SIG-M5 (cell line): ENCODE data around the gene CCT3.

Experiments used
- DNase-seq: peaks from one replicate; lab custom pipeline; 2025; lab: John Stamatoyannopoulos, UW

CCT3 gene

DNA sequence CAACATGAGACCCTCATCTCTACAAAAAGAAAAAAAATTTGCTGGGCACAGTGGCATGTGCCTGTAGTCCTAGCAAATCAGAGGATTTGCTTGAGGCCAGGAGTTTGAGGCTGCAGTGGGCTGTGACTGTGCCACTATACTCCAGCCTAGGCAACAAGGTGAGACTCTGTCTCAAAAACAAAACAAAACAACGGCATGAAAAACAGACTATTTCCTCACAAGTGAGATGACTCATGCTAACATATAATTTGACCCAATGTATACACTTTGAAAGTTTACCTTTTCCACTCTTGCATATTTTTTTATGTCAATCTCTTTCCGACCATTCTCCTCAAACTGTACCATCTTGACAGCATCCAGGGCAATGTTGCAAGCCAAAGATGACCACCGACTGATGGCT is 17.5 kb downstream of the CCT3 start:
- DNase-seq, result no peak

DNA sequence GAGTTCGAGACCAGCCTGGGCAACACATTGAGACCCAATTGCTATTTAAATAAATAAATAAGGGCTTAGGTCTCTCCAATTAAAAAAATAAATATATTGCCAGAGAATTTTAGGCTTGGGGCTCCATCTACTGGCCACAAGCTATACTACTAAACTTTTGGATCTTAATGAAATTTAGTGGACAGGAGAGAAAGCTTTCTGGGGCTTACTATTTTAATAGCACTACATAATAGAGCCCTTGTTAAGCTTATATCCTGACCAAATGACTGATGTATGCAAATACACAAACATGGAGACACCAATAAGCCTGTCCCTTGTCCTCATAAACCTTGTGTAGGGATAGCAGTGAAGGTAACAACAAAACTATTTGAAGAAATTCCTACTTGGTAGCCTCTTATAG is 18.4 kb downstream of the CCT3 start:
- no peak for DNase-seq

DNA sequence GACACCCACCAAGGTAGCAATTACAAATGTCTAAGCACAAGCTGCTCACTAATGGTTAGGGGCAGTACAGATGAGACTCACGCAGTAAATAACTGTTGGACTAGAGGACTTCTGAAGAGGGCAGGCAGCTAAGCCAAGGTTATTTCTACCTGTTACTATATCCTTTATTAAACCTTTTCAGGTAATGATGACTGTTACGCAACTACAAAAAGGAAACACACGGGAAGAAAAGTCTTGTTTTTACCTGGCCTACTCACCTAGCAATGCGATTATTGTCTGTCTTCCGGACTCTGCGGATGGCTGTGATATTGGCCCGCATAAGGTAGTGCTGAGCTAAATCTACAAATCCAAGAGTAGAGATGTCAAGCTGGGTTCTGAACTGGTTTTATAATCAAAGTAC is 21.2 kb downstream of the CCT3 start:
- DNase-seq, result no peak

DNA sequence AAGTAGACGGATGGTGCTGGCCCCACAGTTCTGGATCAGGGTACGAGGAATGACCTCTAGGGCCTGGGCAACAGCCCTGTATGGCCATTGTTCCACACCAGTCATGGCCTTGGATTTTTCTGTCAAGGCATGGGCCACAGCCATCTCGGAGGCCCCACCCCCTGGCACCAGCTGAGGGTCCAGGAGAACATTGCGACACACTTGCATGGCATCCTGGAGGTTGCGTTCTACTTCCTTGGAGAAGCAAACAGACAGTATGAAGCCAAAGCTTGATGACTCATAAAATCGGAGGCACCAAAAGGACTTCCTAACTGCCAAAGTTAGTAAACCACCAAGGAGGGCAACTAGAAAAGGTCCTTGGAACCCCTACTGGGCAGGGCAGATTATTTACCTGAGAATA is 27.1 kb downstream of the CCT3 start:
- no peak for DNase-seq

DNA sequence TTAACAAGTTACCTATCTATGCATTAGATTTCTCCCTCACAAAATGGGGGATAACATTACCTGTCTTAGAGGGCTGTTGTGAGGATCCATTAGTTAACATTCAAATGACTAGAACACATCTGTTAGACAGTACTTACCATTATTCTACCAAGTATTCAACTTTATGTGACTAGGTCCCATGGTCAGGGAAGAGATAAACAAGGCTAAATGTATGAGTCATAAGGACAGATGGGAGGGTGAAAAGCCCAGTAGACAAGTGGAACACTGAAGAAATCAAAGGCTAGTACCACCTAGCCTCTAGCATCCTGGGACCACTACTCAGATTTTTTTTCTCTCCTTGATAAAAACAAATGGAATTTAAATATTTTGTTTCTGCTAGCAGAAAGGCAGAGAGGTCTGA is 30.0 kb downstream of the CCT3 start:
- no peak for DNase-seq

DNA sequence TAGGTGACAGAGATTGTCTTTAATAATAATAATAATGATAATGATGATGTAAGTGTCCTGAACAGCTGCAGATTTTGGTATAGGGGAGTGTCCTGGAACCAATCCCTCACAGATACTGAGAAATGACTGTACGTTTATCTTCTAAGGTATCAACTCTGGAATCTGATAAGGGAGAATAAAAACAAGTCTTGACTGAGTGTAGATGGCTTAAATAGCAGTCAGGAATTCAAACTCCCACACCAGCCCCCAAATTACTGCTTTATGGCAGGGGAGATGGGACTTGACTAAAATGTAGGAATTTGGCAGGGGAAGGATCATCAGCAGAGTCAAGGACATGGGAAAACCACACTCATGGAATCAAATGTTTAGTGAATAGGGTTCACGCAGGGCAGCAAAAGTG is 32.9 kb downstream of the CCT3 start:
- no peak for DNase-seq

DNA sequence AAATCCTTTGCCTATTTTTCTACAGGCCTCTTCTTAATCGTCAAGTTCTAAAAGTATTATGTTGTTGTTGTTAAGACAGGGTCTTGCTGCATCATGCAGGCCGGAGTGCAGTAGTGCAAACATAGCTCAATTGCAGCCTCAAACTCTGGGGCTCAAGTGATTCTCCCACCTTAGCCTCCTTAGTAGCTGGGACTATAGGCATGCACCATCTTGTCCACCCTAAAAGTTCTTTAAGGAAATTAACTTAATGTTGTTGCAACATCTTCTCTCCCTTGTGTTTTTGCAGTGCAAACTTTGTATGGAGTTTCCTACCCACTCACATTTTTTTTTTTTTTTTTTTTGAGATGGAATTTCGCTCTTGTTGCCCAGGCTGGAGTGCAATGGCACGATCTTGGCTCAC is 34.9 kb downstream of the CCT3 start:
- no peak for DNase-seq

DNA sequence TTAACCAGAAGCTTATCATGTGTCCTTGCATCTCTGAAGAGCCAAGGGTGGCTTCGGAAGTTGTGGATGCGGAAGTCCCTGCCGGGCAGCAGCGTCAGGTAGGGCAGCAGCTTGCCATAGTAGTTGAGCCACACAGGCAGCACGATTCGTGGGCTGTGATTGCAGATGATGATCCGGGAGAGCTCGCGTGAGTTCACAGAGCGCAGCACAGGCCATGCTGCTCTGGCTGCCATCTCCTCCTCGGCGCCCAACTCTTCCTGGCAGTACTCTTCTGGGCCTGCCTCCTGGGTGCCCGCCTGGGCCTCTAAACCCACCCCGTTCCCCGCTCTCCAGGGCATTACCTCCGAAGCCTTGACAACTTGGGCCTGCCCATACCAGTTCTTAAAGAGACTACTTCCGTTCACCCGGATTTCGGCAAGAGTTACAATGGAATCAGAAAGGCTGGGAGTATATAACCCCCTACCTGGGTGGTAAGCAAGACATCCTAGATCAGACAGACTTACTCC is 39.2 kb downstream of the CCT3 start, which contains the start of gene VHLL:
VHLL (minus strand) TSS at position 456 of the 506 bp plus-strand sequence; CDS start at position 338, 118 bp downstream.
- DNase-seq, result no peak

DNA sequence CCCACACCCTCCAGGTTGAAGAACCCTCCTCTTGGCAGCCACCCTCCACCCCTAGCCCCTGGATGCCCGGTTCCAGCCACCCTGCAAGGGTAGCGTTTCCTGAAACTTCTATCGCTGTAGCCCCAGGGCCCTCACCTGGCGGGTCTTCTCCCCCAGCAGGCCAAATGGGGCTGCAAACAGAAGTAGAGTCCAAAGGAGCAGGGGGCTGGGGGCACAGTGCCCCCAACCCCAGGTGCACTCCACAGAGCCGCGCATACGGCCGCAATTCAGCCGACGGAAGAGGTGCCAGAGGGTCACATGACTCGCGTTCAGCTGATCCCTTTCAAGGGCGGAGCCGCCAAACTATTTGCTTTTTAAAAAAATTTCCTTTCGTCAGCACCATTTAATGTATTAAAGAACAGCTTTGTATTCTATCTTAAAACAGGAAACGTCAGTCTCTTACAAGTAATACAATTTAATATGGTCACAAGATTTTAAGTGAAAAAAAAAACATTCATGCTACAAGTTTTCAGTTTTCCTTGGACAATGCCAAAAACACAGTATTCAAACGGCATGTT is 42.6 kb downstream of the CCT3 start, which contains the start of gene GLMP:
GLMP (minus strand) TSS at position 289 of the 557 bp plus-strand sequence; CDS start at position 255, 34 bp downstream.
- DNase-seq, result no peak

DNA sequence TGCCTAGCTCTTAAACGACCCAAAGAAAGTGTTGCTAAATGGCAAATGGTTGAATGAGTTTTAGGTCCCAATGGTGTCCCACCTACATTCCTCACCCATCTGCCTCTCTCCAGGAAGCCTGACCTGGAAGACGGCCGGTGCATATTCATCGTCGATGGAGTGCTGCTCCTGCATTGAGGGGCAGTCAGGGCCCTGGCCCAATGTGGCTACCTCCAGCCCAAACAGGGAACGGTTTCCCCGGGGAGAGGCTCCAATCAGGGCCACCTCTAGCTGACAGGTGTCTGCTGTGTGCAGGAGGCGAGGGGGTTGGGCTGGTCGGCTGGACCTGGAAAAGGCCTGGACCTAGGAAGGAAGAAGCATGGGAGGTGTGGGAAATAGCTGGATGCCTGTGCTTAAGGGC is 44.2 kb downstream of the CCT3 start:
- no peak for DNase-seq

DNA sequence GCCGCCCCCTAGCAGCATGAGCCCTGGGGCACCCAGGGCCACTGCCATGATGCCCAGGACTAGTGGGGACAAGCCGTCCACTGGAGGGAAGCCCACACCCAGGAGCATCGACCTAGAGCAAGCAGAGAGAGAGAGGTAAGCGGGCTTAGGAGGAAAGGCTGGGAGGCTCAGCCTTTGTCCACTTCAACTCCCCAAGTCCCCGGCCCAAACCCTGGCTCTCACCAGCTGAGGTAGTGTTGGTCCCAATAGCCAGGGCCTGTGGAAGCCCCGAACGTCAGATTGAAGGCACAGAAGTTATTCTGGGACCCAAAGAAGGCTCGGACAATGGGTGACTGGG is 45.0 kb downstream of the CCT3 start:
- no peak for DNase-seq

DNA sequence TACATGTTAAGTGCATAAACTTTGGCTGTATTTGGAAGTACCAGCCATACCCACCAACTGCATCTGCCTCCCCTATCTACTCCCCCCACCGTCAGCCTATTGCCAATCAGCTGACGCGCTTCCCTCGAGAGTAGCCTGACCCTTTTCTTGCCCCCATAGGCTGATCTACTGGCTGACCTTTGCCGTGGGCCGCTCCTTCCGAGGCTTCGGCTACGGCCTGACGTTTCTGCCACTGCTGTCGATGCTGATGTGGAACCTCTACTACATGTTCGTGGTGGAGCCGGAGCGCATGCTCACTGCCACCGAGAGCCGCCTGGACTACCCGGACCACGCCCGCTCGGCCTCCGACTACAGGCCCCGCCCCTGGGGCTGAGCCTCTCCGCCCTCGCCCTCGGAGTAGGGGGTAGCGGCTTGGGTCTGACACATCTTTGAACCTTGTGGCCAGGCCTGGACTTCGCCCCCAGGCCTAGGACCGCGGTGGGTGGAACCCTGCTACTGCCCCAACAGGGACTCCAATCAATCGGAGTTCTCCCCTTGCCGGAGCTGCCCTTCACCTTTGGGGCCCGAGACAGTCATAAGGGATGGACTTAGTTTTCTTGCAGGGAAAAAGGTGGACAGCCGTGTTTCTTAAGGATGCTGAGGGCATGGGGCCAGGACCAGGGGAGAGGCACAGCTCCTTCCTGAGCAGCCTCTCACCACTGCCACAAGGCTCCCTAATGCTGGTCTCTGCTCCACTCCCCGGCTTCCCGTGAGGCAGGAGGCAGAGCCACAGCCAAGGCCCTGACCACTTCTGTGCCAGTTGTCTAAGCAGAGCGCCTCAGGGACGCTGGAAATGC is 46.6 kb downstream of the CCT3 start:
- DNase-seq, result no peak

DNA sequence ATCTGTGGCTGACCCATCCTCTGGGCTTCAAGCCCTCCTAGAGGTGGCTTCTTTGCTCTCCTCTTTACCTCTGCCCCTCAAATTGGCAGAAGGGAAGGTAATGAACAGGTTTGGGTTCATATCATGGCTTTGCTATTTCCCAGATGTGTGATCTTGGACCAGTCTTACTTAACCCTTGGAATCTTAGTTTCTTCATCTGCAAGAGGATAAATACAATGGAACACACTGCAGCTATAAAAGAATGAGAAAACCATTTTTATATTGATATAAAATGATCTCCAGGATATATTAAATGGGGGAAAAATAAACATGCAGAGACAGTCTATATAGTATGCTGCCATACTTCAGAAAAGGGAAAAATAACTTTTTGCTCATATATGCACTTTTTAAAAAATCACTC is 48.2 kb downstream of the CCT3 start:
- no peak for DNase-seq

DNA sequence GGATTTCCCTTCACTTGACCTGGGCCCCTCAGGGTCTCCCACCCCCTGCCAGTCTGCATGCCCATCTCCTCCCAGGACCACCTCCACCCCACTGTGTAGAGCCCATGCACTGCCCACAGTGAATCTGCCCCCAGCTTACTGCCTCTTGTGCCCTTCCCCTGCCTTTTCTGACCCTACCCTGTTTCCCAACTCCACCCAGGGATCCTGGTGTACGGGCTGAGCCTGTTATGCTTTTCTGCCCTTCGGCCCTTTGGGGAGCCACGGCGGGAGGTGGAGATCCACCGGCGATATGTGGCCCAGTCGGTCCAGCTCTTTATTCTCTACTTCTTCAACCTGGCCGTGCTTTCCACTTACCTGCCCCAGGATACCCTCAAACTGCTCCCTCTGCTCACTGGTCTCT is 52.0 kb downstream of the CCT3 start:
- no peak for DNase-seq

DNA sequence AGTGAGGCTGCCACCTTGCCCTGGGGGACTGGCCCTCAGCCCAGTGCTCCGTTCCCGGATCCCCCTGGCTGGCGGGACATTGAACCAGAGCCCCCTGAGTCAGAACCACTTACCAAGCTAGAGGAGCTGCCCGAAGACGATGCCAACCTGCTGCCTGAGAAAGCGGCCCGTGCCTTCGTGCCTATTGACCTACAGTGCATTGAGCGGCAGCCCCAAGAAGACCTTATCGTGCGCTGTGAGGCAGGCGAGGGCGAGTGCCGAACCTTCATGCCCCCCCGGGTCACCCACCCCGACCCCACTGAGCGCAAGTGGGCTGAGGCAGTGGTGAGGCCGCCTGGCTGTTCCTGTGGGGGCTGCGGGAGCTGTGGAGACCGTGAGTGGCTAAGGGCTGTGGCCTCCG is 52.7 kb downstream of the CCT3 start:
- no peak for DNase-seq

DNA sequence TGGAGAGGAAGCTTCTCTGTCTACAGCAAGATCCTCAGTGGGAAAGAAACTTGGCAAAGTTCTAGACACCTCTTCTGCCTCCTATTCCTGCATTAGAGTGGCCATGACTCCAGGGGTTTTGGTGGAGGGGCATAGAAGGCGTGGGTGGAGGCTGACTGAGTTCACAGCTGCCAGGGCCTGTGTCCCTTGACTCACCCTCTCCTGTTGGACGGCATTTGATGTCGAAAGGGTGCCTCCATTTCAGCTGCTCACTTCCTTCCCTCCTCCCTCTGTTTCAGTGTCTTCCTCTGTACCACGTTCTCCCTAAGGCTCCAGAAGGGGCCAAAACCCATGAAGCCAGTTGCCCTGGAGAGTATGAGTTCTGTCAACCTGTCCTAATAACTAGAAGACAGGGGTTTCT is 53.3 kb downstream of the CCT3 start:
- no peak for DNase-seq

DNA sequence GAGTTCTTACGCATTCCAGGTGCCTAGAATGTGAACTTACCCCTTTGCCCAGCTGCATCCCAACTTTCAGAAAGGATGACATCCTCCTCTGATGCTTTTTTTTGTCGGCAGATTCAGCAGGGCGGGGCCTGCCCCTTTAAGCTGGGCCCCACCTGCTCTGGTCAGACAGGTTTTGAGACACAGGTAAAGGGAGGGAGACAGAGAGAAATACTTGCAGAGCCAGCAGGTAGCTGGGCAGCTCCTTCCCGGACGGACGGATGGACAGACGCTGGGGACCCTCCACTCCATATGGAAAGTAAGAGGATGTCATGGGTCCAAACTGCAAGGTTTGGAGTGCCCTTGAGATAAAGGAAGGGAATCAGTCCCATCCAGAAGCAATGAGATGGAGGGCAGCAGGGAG is 54.0 kb downstream of the CCT3 start, which contains the start of gene TMEM79:
TMEM79 (plus strand) TSS at position 214 of the 400 bp plus-strand sequence. CDS start 902 bp downstream, outside the sequence.
- no peak for DNase-seq

DNA sequence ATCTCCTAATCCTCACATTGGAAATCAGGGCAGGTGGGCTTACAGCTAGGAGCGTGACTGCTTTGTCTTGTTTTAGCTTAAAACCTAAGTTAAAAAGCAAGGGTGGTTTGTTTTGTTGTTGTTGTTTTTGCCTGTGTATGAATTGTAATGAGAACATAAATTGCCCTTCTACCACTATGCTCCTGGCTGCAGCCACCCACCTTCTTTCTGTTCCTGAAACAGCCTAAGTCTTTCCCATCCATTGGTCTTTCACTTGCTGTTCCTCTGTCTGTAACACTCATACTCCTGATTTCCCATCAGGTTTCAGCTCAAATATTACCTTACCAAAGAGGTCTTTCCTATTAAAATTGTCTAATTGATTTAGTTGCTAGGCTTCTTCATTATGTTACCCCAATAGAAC is 54.6 kb downstream of the CCT3 start:
- no peak for DNase-seq

DNA sequence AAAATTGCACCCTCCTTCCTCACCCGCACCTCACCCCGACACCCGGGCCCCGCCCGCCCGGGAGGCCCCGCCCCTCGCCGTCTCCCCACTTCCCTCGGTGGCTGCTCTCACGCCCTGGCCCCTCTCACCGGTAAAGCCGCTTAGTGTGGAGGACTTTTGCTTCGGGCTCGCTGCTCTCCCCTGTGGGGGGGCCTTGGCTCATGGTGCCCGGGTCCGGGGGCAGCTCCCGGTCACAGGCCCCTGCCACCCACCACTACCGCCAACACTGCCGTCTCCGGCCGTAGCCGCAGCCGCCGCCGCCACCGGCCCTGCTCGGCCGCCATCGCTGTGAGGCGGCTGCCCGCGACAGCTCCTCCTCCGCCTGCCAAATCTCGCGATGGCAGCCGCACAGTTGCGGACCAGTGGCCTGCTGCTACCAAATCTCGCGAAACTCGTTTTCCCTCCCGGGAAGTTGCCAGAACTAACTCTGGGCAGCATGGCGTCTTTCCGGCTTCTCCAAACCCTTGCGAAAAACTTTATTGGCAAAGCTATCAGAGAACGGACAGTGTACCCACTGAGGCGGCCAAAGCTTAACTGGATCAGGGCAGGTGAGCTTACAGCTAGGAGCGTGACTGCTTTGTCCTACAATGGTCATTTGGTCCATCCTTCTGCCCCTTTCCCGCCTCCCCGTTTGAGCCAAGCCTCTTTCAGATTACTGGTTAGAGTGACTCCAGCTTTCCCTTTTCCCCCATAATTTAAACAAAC is 55.4 kb downstream of the CCT3 start, which contains the start of gene SMG5:
SMG5 (minus strand) TSS at position 347 of the 744 bp plus-strand sequence; CDS start at position 202, 145 bp downstream.
- DNase-seq, result peak; percentile 95

DNA sequence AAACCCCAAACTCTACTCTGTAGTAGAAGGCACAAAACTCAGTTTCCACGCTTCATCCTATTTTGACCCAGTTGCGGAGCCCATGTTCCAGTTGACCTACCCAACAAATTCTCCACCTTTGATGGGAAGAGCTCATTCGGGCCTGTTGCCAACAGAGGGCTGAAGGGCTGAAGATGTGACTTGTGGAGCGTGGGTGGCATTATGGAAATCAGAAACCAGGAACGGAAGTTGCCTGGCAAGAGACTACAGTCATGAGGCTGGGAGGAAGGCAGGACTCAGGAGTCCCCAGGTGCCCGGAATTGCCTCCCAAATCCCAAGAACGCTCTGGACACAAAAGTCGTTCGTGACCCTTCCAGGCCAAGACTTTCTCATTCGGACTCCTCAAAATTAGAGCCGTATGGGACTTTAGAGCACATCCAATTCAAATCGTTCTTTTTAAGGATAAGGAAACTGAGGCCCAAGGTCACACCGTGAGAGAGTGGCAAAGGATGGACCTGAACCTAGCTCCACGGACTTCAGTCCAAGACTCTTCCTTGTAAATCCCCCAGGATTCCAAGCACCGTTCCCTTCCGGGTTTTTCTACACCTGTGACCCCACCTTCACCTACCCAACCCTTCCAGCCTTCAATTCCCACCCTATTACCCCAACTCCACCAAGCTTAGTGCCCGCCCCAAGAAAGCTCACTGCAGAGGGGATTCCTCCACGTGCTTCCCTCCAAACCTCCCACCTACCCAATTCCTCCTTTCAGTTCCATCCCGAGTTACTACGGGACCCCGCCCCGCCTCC is 56.2 kb downstream of the CCT3 start:
- no peak for DNase-seq

DNA sequence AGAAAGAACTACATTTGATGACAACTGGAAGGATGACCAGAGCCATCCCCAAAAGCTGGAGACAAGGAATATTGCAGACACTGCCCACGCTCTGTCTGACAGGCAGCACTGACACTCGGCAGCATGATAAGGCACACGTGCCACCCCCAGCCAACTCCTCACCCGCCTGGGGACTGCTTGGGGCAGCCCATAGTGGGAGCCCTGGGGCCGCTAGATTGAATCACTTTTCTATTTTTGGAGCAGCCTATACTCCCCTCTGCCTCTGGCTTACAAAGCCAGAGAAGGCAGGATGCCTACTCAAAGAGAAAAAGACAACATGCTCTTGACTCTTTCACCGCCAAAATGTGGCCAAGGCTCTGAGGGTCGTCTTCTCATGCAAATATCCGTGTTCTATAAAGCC is 56.8 kb downstream of the CCT3 start:
- peak; percentile 61 for DNase-seq

DNA sequence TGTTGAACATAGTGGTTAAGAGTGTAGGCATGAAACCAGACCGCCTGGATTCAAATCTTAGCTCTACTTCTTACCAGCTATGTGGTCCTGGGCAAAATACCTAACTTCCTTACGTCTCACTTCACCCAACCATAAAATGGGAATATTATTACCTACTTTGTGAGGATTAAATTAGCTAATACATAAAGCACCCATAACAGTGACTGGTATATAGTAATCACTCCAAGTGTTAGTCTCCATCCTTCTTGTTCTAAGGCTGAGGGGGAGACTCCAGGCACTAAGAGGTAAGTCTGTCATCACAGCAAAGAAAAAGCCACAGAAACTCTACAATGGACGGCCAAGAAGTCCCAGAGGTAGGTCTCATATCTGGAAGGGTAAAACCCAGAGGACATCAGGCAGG is 58.3 kb downstream of the CCT3 start:
- no peak for DNase-seq
